Sigmoid colon (tissue), 4 donors: ENCODE results near the gene AVPI1.

Experiments
- POLR2A ChIP-seq, 2 donors: fragments of 450-650 bp; IDR thresholded peaks; one replicate each; pipeline ENCODE4 v1.6.1; 2016; ENCODE audit warnings: antibody characterized with exemption in 2 of 2, mild to moderate bottlenecking in 2 of 2, moderate library complexity in 2 of 2
- POLR2AphosphoS5 ChIP-seq, 4 donors: sonication (generic); formaldehyde crosslinking; IDR thresholded peaks; one replicate each; pipeline ENCODE4 v1.6.1; 2017; ENCODE audit warnings: antibody characterized with exemption in 4 of 4
- TF ChIP-seq, protein P1 (sequence below), 4 experiments: fragments of 450-650 bp in 3 of 4; fragments of 200-600 bp in 1 of 4; IDR thresholded peaks; one replicate each; pipeline ENCODE4 v1.5.1; 2016 to 2019; ENCODE audit warnings: antibody characterized with exemption in 4 of 4, mild to moderate bottlenecking in 3 of 4, moderate library complexity in 2 of 4

DNA sequence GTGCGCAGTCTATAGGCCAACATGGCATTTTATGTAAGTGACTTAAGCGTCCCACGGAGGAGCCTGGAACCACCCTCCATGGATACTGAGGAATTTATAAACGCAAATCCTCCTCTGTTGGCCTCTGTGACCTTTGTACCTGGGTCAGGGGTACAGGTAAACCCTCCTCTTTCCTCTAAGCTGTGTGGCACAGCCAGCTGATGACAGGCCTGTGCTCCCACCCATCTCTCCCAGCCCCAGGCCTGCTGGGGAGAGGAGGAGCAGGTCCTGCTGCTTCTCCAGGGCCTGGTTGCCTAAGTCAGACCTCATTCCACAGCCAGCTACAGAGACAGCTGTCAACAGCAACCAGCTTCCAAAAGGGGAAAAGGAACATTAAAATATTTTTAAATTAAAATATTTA is 5.0 kb downstream of the AVPI1 start:
- TF ChIP-seq, protein P1, sequence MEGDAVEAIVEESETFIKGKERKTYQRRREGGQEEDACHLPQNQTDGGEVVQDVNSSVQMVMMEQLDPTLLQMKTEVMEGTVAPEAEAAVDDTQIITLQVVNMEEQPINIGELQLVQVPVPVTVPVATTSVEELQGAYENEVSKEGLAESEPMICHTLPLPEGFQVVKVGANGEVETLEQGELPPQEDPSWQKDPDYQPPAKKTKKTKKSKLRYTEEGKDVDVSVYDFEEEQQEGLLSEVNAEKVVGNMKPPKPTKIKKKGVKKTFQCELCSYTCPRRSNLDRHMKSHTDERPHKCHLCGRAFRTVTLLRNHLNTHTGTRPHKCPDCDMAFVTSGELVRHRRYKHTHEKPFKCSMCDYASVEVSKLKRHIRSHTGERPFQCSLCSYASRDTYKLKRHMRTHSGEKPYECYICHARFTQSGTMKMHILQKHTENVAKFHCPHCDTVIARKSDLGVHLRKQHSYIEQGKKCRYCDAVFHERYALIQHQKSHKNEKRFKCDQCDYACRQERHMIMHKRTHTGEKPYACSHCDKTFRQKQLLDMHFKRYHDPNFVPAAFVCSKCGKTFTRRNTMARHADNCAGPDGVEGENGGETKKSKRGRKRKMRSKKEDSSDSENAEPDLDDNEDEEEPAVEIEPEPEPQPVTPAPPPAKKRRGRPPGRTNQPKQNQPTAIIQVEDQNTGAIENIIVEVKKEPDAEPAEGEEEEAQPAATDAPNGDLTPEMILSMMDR (IDR thresholded peaks at IDR 0.05), result no peak
- no peak for TF ChIP-seq POLR2A (IDR thresholded peaks at IDR 0.05)
- no peak for TF ChIP-seq POLR2AphosphoS5 (IDR thresholded peaks at IDR 0.05)
